ENCODE data around the gene SLC35B4.
A peak's percentile ranks its signal among the peaks of the same experiment; 100 is the strongest.

The SLC35B4 gene

GRCh38 chr7:134316539-134317344 is at the start of gene SLC35B4:
Gene SLC35B4 (minus strand): TSS chr7:134316930. CDS start chr7:134316751, 179 bp downstream.
- DNase-seq: peak; percentile 99

DNA sequence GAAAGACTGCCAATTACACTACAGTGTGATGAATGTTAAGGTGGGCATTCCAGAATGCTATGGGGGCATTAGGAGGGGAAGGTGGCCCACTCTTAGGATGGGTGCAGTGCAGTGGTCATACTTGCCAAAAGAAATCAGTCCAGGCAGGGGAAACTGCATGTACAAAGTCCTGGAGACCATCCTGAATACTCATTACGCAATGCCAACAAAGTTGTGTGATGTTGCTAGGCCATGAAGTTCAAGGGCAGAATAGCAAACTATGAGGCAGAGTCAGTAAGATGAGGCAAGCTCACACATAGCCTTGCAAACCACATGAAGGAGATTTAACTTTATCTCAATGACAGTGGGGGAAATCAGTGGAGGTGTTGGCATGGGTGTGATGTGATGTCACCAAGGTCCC is 49.8 kb upstream of the SLC35B4 start:
- no peak for DNase-seq

DNA sequence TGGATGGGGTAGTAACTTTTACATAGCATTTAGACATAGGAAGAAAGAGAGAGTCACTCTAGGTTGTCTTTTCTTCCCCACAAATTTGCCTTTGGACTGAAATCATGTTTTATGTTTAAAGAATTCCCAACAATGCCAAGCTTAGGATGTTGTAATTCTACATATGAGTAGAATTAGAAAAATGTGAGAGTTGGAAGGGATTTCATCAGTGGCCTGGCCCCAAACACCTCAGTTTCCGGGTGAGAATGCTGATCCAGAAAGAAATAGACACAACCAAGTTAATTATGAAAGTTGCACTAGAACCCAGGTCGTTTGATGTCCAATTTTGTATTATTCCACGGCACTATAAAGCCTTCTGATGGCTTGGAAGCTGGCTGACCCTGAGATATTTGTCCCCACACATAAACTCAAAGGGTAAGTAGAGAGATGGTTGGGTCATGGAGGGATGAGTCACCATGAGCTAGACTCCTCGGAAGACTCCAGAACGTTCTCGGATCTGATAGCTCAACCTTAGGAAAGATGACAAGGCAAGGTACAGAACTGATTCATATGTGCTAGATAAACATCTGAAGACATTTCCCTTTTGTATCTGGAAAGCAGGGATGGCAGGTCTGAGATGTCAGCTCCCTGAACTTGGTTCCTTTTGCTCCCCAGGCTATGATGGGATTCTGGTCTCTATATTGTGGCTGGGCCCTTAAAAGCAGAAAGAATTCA is 48.8 kb upstream of the SLC35B4 start:
- DNase-seq: no peak

GRCh38 chr7:134364619-134365037 is 47.9 kb upstream of the SLC35B4 start:
- no peak for DNase-seq

- no peak for DNase-seq
These were observed 46.1 kb upstream of the SLC35B4 start for GRCh38 chr7:134362587-134363483.

GRCh38 chr7:134359787-134360432 is 43.2 kb upstream of the SLC35B4 start:
- DNase-seq: no peak

DNA sequence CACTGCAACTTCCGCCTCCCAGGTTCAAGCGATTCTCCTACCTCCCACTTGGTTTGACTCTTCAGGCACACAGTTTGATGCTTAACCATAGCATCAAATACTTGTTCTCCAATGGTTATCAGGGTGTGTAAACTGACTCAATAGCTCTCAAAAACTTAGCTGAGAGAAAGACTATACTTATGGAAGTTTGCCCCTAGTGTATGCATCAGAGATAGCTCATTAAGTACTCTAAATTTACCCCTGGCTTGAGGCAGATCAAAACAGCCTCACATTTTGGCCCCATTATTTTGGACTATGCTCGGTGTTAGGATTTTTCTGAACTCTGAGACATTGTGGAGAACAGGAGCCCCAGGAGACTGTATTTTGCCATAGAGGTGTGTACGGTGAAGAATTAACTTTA is 40.8 kb upstream of the SLC35B4 start:
- no peak for DNase-seq

DNA sequence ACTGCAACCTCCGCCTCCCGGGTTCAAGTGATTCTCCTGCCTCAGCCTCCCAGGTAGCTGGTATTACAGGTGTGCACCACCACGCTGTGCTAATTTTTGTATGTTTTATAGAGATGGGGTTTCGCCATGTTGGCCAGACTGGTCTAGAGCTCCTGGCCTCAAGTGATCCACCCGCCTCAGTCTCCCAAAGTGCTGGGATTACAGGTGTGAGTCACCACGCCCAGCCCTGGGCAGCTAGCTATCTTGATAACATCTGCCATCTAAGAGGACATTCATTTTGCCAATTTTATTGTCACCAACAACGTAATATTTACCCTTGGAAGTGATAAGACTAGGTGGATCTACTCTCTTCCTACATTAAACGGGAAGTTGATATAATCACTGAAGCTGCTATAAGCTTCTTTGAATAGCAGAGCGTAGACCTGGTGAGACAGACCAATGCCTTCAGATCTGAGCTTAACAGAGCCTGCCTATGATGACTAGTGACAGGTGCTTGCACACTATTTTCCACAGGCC is 39.7 kb upstream of the SLC35B4 start:
- DNase-seq: no peak

DNA sequence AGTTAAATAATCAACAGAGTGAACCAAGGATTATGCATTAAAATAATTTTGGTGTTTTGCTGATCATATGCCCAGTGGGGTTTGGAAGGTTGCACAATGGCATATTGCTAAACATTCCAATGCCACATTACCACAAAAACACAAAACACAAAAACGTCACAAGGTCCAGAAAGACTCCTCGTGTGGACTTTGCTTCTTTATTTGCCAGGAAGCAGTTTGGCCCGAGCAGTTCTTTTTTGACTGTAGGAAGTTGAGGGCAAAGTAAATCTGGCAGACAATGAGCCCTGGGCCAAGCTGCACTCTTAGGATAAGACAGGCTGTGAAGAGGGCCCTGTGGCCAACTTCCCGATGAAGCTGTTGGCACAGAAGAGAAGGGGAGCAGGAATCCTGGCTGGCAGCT is 39.2 kb upstream of the SLC35B4 start:
- no peak for DNase-seq

DNA sequence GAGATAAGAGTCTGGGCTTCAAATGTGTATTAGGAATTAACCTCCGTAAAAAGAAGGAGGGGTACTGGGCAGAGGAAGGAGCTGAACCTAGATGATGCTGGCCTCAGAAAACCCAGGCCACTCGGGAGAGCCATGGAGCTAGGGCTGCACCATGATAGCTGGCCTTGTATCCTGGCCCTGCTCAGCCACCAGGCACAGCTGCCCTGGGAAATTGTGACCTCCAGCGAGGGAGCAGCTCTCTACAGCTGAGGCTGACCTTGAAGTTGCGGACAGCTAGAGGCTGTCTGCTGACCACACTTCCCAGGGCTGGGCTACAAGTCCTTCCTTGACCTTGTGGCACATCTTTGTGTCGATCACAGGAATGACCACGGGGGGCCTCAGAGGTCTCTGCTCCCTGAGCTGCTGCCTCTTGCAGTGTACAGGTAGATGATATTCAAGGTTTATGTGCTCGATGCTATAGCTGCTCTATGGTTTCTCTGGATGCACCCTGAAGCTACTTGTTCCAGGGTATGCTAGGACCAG is 38.3 kb upstream of the SLC35B4 start:
- no peak for DNase-seq

- no peak for DNase-seq
These were observed 36.7 kb upstream of the SLC35B4 start for GRCh38 chr7:134353411-134353810.

DNA sequence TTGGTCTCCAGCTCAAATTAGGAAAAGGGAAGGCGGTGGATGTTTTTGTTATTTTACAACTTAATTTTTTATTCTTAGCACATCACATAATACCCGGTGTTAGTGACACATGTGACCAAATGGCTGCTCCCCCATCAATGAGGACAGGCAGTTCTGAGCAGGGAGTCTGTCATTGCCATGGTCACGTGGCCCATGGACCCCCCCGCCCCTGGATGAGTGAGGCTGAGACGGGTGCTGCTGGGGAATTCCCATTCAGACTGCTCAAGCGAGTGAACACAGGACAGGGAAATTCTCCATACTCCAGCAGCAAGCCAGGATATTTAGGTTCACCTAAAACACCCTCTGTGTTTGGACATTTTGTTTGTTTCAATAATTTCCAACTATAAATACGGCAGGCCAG is 34.7 kb upstream of the SLC35B4 start:
- no peak for DNase-seq

DNA sequence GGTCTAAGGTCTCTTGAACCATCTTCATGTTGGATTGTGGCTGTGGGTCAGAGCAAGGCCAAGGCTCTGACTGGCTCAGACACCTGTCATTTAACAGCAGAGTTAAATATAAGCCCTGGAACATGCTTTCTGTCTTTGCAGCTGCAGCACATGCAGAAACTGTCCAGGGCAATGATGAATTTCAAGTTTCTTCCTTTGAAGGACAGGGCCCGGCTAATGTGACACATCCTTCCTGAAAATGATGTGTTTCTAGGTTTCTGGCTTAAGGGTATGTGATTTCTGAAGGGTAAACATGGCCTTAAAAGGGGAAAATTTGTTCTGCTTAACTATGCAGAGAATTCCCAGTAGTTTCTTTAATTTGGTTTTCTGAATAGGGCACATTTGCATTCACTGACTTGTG is 34.0 kb upstream of the SLC35B4 start:
- no peak for DNase-seq

DNA sequence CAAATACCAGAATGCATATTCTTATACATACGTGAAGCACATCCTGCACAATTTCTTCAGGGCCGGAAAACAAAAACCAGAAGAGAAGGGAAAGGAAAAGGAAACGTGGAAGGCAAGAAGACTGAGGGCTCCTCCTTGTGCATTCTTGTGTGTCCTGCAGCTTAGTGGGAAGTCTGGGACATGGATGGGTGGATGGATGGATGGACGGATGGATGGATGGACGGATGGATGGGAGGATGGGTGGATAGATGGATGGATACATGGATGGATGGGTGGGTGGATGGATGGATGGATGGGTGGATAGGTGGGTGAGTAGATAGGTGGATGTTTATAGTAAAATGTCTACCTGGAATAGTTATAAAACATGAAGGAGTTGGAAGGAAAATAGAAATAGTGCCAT is 30.8 kb upstream of the SLC35B4 start:
- no peak for DNase-seq

DNA sequence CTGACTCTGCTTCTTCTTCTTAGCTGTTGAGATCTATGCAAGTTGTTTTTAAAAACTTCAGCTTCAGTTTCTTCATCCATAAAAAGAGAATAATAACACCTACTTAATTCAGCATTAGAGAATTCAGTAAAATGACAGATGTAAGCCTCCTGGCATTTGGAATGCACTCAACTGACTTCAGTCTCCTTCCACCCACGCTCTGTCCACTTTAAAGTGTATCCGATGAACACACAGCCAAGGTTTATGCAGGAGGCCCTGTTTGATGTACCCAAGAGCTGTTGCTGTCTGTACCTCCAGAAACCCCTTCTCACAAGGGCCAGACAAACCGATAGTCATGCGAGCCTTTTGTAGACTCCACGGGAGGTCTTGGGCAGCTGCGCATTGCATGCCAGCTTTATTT is 27.1 kb upstream of the SLC35B4 start:
- DNase-seq: no peak

DNA sequence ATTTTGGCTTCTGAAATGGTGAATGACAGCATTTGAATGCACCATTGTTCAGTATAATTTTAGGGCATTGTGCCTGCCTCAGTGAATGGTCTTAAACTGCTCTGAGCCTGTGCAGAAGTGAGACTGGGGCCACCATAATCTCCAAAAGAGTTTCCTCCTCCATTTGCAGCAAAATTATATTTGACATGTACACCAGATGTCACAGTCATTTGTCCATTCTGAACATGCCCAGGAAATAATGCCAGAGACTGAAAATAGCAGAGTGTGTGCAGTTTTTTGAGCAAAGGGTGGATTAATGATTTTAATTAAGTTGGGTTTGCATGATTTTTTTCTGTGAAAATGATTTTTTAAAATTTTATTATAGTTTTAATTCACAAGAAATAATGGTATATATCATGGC is 26.4 kb upstream of the SLC35B4 start:
- no peak for DNase-seq

DNA sequence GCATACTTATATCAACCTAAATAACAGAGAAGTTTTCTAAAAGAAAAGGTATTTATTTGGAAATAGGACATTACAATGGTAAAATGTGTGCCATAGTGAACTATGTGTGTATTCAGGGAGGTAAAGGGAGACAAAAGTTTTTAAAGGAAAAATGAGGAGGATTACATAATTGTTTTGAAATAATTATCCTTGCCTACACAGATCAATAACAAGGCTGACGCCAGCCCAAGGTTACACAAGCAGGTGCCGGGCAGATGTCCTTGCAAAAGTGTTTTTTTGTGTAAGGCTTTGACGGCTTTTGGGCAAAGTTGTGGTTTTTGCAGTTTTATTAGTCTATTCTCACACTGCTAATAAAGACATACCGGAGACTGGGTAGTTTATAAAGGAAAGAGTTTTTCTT is 22.7 kb upstream of the SLC35B4 start:
- DNase-seq: no peak

DNA sequence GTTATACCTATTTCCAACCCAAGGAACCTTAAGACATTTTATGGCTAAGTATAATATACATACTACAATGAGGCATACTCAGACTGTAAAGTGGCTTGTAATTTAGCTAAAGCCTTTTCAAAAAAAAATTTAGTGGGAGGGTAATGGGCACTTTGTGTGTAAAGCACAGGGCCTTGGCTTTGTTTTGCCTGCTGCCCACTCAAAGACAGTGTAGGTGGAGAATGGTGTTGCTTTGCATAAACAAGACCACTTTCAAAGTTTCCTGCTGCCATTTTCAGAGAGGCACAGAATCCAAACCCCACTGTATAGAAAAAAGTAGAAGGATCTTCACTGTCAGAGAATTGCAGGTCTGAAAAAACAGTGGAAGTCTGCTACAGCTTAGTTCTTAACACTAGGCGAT is 21.2 kb upstream of the SLC35B4 start:
- DNase-seq: no peak

DNA sequence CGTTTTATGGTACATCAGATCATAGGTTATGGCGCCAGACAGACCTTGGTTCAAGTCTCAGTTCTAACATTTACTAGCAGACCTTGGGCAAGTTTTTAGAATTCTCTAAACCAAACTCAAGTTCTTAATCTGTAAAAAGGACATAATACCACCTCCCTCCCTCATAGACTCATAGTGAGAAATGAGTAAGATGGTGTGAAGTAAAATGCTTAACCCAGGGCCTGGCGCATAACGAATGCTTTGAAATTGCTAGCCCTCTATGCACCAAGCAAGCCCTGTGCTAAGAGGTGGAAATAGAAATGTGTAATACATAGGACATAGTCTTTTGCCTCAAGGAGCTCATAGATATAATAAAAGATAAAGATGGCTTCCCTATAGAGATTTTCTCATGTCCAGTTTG is 17.7 kb upstream of the SLC35B4 start:
- DNase-seq: no peak

DNA sequence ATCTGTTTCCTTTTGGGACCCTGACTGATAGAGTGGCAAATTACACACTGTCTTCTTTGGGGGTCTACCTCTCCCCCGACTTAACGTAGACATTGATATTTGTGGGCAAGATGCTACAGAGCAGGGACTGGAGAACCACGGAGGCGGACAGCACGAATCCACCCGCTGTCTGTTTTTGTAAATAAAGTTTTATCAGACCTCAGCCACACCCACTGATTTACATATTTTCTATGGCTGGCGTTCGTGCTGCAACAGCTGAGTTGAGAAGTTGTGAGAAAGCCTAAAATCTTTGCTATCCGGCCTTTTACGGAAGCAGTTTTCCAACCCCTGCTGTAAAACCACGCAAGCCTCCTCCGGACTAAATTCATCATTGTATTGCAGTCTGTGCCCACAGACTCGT is 17.2 kb upstream of the SLC35B4 start:
- DNase-seq: no peak

- no peak for DNase-seq
These were observed 16.2 kb upstream of the SLC35B4 start for GRCh38 chr7:134332892-134333291.

DNA sequence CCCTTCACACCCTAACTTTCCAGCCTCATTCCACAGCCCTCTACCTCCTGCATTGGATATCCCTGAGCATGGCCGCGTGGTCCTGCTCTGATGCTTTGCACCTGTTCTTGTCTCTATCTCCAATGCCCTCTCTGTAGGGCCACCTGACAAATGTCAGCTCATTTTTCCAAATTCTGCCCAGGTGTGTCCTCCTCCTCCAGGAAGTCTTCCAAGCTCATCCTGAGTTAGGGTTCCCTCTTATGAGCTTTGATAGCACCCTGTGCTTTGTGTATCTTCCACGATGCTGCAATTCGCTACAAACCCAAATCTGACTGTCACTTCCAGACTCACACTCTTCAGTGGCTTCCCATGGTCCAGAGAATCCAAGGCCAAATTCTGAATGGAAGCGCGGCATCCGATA is 14.7 kb upstream of the SLC35B4 start:
- no peak for DNase-seq

Data from right hindlimb (tissue), 1 donor.